ENCODE data around the gene SMC6. TPM values are rescaled to one million over a fixed set of nuclear protein-coding genes. Genes with fewer than 3 reads are reported as not detected.

The SMC6 gene
- polyA plus RNA-seq, 1 donor from 2014 or later: 43.8 TPM

DNA sequence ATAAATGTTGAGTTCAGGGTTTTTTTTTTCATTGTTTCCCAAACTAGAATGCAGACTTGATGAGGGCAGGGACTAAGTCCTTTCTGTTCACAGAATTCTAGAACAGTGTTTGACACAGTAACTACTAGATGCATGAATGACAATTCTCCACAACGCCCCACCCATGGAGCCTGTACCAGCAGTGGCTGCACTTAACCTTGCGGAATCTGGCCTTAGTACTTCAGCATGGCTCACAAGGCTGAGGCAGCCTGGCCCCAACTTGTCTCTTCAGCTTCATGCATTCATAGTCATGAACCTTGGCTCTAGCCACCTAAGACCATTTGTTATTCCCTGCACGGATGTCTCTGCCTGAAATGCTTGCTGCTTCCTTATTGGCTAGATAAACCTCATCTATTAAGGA lies 33.1 kb upstream of the SMC6 start:
- H3K9me3 Mint-ChIP-seq: peaks cover 0 to 2% (median 0%) of the 10 kb centered on the region in 3 donors
- no peak overlapping the region for H3K4me3 Mint-ChIP-seq
- H3K27ac Mint-ChIP-seq: peak overlapping the region in 1 of 3 donors; percentile 8
- peaks cover 3 to 8% (median 5%) of the 10 kb centered on the region in 3 donors for H3K4me1 Mint-ChIP-seq
- peaks cover 1% of the 10 kb centered on the region for H3K27me3 Mint-ChIP-seq
- H3K36me3 Mint-ChIP-seq: peaks cover 8% of the 10 kb centered on the region

DNA sequence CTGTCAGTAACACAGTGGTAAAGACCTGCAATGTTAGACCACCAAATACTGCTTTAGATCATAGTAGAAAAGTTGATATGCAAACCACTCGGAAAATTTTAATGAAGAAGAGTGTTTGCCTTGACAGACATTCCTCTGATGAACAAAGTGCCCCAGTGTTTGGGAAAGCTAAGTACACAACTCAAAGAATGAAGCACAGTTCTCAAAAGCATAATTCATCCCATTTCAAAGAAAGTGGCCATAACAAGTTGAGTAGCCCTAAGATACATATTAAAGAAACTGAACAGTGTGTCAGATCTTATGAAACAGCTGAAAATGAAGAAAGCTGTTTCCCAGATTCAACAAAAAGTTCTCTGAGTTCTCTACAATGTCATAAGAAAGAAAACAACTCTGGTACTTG lies 27.9 kb upstream of the SMC6 start:
- Mint-ChIP-seq H3K9me3 (peaks cover 0 to 2% (median 0%) of the 10 kb centered on the region in 3 donors), H3K36me3 (peaks cover 12% of the 10 kb centered on the region)

DNA sequence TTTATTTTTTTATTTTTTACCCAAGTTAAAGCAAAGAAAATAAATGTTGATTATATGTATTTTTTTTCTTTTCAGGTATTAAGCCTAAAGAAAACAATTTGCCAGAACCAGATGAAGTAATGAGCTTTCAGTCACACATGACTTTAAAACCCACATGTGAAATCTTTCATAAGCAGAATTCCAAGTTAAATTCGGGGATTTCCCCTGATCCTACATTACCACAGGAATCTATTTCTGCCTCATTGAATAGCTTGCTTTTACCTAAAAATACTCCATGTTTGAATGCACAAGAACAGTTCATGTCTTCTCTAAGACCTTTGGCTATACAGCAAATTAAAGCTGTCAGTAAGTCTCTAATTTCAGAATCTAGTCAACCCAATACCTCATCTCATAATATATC lies 26.9 kb upstream of the SMC6 start:
- H3K4me1 Mint-ChIP-seq: no peaks in the 10 kb centered on the region
- H3K27me3 Mint-ChIP-seq: no peaks in the 10 kb centered on the region
- peaks cover 12% of the 10 kb centered on the region for H3K36me3 Mint-ChIP-seq
- no peak overlapping the region for H3K4me3 Mint-ChIP-seq
- H3K9me3 Mint-ChIP-seq: peaks cover 0 to 2% (median 0%) of the 10 kb centered on the region in 3 donors
- no peak overlapping the region for H3K27ac Mint-ChIP-seq

More for the DNA sequence above, 27.9 kb upstream of the SMC6 start:
- no peaks in the 10 kb centered on the region for H3K27me3 Mint-ChIP-seq
- H3K4me3 Mint-ChIP-seq: no peak overlapping the region
- no peak overlapping the region for H3K27ac Mint-ChIP-seq
- no peaks in the 10 kb centered on the region for H3K4me1 Mint-ChIP-seq

DNA sequence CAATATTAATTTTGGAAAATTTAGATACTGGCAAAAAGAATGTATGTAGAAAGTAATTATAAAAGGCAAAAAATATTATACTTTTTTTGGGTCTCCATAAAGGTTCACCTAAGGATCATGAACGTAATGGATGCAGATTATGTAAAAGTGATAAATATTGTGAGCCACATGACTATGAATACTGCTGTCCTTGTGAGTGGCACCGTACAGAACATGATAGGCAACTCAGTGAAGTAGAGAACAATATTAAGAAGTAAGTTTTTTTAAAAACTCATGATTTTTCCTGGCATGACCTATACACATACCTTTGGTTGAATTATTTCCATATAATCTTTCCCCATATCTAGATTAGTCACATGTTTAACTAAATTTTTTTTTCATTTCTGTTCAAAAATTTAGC lies 18.9 kb upstream of the SMC6 start:
- H3K4me3 Mint-ChIP-seq: no peak overlapping the region
- H3K9me3 Mint-ChIP-seq: no peaks in the 10 kb centered on the region
- H3K4me1 Mint-ChIP-seq: no peaks in the 10 kb centered on the region
- H3K27ac Mint-ChIP-seq: no peak overlapping the region
- H3K36me3 Mint-ChIP-seq: peaks cover 8% of the 10 kb centered on the region
- H3K27me3 Mint-ChIP-seq: no peaks in the 10 kb centered on the region

DNA sequence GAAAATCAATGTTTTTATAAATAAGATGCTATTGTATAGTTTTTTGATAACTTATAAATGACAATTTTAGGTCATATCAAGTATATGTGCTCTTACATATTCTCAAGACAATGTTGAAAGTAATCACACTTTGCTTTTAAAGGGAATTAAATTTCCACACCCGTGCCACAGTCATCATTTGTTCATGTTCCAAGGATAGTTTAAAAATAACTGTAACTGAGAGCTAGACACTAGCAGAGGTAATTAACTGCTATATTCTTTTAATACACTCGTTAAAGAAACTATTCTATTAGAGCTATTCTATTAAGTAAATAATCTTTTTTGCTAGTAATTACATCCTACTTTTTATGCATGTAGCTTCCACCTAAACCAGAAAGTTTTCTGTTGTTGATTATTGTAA lies 18.3 kb upstream of the SMC6 start:
- no peaks in the 10 kb centered on the region for H3K4me1 Mint-ChIP-seq
- H3K4me3 Mint-ChIP-seq: no peak overlapping the region

DNA sequence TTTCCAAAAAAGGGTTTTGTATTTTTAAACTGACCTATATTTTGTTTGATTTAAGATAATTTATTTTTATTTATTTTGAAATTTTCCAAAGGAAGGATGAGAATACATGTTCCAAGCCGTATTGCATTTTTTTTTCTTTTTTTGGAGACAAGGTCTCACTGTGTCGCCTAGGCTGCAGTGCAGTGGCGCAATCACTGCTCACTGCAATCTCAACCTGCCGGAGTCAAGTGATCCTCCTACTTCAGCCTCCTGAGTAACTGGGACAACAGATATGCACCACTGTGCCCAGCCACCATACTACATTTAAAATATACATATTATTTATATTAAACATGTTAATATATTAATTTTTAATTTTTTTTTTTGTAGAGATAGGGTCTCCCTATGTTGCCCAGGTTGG lies 15.3 kb upstream of the SMC6 start:
- no peak overlapping the region for H3K4me3 Mint-ChIP-seq
- H3K9me3 Mint-ChIP-seq: no peaks in the 10 kb centered on the region
- no peaks in the 10 kb centered on the region for H3K4me1 Mint-ChIP-seq
- peaks cover 5% of the 10 kb centered on the region for H3K36me3 Mint-ChIP-seq
- H3K27ac Mint-ChIP-seq: no peak overlapping the region
- no peaks in the 10 kb centered on the region for H3K27me3 Mint-ChIP-seq

More for the DNA sequence above, 18.3 kb upstream of the SMC6 start:
- Mint-ChIP-seq H3K36me3 (peaks cover 7% of the 10 kb centered on the region), H3K9me3 (no peaks in the 10 kb centered on the region), H3K27me3 (no peaks in the 10 kb centered on the region), H3K27ac (no peak overlapping the region)

DNA sequence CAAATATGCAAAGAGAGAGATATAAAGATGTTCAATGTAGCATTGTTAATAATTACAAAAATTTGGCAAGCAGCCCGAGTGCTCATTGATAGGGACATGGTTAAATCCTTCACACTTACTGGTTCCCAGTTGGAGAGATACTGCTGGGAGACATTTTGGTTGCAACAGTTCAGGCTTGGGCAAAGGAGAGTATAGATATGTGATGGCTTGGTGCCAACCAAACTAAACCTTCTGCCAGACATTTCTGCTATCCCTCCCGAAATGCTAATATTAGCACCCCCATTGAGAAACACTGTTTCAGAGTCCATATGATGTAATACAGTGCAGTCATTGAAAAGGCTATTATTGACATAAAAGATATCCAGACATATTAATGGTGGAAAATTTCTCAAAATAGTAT lies 11.8 kb upstream of the SMC6 start:
- Mint-ChIP-seq H3K27me3 (no peaks in the 10 kb centered on the region), H3K36me3 (peaks cover 5% of the 10 kb centered on the region), H3K9me3 (no peaks in the 10 kb centered on the region), H3K4me1 (no peaks in the 10 kb centered on the region), H3K4me3 (no peak overlapping the region), H3K27ac (no peak overlapping the region)

DNA sequence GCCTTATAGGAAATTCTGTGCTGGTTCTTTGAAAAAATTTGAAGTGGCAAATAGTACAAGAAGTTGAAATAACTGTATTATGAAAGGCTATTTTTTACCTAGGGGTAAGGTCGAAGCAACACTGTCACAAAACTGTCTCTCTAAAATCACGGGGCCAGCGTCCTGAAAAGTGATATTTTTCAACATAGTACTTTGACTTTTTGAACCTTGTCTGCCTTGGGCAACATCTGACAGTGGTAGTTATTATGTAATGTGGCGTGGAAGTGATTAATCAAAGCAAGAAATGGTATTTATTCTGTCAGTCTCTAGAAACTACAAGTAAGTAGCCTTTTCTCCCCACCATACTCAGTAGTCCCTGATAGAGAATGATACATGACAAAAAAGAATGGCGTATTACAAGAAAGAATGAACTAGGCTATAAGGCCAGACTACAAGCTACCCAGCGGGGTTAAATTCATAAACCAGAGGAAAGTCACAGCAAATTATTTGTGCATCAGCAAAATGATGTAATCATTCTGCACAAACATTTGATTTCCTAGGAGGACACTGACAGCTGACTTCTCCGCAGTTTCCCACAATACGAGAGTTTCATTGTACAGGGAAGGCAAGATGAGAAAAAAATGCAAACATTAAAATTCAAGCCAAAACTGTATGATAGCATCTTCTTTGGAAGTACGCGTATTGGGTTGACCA lies 10.2 kb upstream of the SMC6 start:
- H3K27ac Mint-ChIP-seq: no peak overlapping the region
- no peaks in the 10 kb centered on the region for H3K27me3 Mint-ChIP-seq
- peaks cover 5% of the 10 kb centered on the region for H3K36me3 Mint-ChIP-seq
- no peaks in the 10 kb centered on the region for H3K9me3 Mint-ChIP-seq
- peaks cover 0 to 5% (median 4%) of the 10 kb centered on the region in 3 donors for H3K4me1 Mint-ChIP-seq
- H3K4me3 Mint-ChIP-seq: no peak overlapping the region

DNA sequence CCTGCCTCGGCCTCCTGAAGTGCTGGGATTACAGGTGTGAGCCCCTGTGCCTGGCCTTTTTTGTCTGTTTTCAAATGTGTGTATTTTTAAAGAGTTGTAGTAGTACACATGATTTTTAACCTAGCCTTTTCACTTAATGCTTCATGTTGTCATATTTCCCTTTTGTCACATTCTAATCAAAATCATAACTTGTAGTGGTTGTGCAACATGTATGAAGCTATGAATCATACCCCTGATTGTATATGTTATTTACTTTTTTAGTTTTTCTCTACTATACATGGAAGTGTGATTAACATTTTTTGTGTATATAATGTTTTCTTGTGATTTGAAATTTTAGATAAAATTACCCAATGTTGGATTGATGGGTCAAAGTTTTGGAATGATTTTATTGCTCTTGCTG lies 8.8 kb upstream of the SMC6 start:
- Mint-ChIP-seq H3K27ac (no peak overlapping the region), H3K36me3 (peaks cover 5% of the 10 kb centered on the region), H3K4me1 (peaks cover 6 to 9% (median 7%) of the 10 kb centered on the region in 3 donors), H3K4me3 (no peak overlapping the region), H3K9me3 (no peaks in the 10 kb centered on the region), H3K27me3 (no peaks in the 10 kb centered on the region)

DNA sequence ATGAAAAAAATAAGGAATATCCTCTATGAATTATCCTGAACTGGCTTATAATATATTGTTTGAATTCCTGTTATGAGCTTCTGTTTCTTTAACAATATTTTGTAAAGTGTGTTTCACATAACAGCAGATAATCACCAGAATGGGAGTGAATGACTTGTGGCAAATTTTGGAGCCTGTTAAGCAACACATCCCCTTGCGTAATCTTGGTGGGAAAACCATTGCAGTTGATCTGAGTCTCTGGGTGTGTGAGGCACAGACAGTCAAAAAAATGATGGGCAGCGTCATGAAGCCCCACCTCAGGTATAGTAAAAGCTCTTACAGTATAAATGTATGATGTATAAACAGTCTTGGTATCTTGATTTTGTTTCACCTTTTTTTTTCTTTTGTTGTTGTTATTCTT lies 6.2 kb upstream of the SMC6 start:
- peaks cover 5% of the 10 kb centered on the region for H3K36me3 Mint-ChIP-seq
- H3K27me3 Mint-ChIP-seq: no peaks in the 10 kb centered on the region
- H3K9me3 Mint-ChIP-seq: no peaks in the 10 kb centered on the region
- H3K27ac Mint-ChIP-seq: no peak overlapping the region
- peaks cover 11 to 18% (median 15%) of the 10 kb centered on the region in 3 donors for H3K4me1 Mint-ChIP-seq
- peak overlapping the region in 1 of 4 donors; percentile 35 for H3K4me3 Mint-ChIP-seq

DNA sequence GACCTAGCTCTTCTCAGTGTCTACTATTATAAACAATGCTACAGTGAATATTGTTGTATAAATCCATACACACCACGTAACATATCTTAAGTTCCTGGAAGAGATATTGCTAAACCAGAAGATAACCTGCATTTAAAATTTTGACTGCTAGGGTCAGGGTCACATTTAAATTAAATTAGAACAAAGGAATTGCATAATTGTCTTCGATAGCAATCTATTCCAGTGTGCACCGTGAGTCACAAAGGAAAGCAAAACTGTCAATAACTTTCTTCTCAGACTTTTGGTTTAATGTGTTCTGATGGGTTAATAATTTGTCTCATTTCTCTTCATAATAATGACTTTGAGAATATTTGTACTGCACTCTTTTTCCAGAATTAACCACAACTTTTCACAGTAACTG lies 4.5 kb upstream of the SMC6 start:
- no peaks in the 10 kb centered on the region for H3K27me3 Mint-ChIP-seq
- no peaks in the 10 kb centered on the region for H3K9me3 Mint-ChIP-seq
- peaks cover 5% of the 10 kb centered on the region for H3K36me3 Mint-ChIP-seq
- peaks cover 13 to 20% (median 18%) of the 10 kb centered on the region in 3 donors for H3K4me1 Mint-ChIP-seq
- no peak overlapping the region for H3K4me3 Mint-ChIP-seq
- no peak overlapping the region for H3K27ac Mint-ChIP-seq

DNA sequence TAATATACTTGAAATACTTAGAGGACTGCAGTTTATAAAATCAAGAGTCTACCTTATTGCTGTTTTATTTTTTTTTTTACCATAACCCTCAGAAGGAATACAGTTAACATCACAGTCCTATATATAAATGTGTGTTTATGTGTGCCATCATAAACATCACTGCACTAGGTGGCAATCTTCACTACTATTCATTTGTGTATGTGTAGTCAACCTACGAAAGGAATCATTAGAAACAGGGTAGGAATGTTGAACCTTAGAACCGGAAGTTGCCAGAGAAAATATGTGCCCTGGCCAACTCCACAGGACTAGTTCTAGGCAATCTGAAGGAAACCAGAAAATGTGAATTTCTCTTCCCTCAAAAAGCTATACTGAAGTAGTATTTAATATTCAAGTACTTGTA lies 3.7 kb upstream of the SMC6 start:
- Mint-ChIP-seq H3K27me3 (no peaks in the 10 kb centered on the region), H3K9me3 (no peaks in the 10 kb centered on the region), H3K4me1 (peaks cover 14 to 23% (median 18%) of the 10 kb centered on the region in 3 donors), H3K36me3 (peaks cover 5% of the 10 kb centered on the region), H3K4me3 (peak overlapping the region in 1 of 4 donors; percentile 21), H3K27ac (no peak overlapping the region)

DNA sequence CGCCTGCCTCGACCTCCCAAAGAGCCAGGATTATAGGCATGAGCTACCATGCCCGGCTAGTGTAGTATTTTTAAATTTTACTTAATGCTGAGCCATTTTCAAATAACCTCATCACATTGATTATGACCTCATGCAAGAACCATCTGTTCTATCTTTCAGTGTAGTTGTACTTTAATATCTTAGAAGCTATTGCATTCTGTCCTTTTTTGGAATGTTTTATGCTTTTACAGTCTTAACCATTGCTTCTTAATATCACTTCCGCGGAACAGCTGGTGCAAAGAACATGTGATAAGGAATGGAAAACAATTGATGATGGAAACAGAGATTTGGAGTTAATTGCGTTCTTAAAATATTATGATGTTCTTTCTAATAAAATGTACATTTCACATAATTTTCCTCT lies 3.1 kb upstream of the SMC6 start:
- Mint-ChIP-seq H3K9me3 (no peaks in the 10 kb centered on the region), H3K27me3 (no peaks in the 10 kb centered on the region), H3K36me3 (peaks cover 5% of the 10 kb centered on the region), H3K4me3 (peak overlapping the region in 2 of 4 donors; percentile 4 to 54), H3K4me1 (peaks cover 20 to 28% (median 23%) of the 10 kb centered on the region in 3 donors), H3K27ac (peak overlapping the region in 1 of 3 donors; percentile 26)

DNA sequence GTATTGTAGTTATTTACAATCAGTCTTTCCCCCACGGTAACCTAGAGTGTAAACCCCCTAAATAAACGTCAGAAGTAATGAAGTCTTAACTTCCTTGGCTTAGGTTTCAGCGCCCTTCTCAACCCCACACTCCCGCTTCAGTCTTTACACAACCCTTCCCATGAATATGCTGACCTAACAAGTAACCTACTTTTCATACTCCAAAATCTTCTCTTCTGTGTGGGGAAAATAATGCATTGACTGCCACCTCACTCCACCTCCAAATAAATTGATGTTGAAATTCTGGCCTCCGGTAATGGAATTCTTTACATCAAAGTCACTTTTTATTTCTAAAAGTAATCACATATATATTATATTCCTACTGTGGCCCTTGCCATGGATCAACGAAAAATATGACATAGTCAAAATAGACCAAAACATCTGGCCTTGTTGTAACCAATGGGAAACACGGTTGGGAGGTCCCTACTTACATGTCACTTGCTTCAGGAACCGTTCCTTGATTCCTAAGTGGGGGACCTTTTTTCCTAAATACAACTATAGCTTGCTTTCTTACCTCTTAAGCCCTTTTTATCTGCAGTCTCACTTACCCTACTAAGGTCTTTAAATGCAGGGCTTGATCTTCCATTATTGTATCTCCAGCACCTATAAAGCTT lies 1.3 kb upstream of the SMC6 start:
- no peaks in the 10 kb centered on the region for H3K27me3 Mint-ChIP-seq
- peak overlapping the region; percentile 83 to 98 (median 96) for H3K4me3 Mint-ChIP-seq
- H3K36me3 Mint-ChIP-seq: peaks cover 3% of the 10 kb centered on the region
- peaks cover 25 to 35% (median 33%) of the 10 kb centered on the region in 3 donors for H3K4me1 Mint-ChIP-seq
- H3K9me3 Mint-ChIP-seq: no peaks in the 10 kb centered on the region
- peak overlapping the region; percentile 68 to 99 (median 88) for H3K27ac Mint-ChIP-seq

DNA sequence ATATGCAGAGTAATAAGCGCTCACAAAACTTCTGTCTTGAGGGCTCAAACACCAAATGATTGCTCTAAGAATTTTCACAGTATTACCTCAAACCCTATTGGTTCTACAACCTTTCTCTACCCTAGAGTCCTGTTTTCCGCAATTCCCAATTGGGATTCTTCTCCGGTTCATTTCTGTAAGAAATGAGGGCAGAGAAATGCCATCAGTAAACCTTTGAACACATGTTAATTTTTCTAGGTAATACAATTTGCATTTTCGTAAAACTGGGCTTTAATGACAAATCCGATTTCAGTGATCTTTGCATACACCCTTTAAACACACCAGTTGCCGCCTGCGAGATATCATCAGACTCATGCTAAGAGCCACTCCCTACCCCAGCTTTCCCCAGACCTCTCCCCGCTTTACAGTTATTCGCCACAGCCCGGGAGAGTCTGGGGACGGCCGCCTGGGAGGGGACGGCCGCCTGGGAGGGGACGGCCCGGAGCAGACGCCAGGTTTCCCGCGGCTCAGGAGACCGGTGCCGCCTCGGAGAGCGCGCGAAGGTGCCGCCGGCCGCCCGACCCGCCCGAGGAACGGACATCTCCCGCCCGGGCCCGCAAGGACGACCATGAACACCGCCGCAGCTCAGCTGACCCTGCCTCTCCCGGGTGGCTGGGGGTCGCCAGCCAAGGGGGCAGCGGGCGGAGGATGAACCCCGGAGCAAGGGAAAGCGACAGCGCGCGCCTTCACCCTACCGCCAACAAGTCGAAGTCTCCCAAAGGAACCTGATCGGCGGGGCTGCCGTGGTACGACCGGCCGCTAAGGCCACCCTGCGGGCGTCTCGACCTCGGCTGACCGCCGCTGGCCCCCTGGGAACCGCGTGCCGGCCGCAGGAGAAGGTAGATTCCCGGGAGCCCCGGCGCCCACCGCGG lies 463 bp downstream of the SMC6 start:
- peaks cover 22 to 37% (median 30%) of the 10 kb centered on the region in 3 donors for H3K4me1 Mint-ChIP-seq
- H3K4me3 Mint-ChIP-seq: peak overlapping the region; percentile 83 to 98 (median 96)
- H3K36me3 Mint-ChIP-seq: peaks cover 3% of the 10 kb centered on the region
- H3K27ac Mint-ChIP-seq: peak overlapping the region; percentile 68 to 99 (median 88)
- H3K9me3 Mint-ChIP-seq: no peaks in the 10 kb centered on the region
- H3K27me3 Mint-ChIP-seq: no peaks in the 10 kb centered on the region
